ENCODE measurements around the gene FBXO33.

FBXO33 gene

GRCh38 chr14:39398382-39398781, 33.9 kb downstream of the FBXO33 start:
- no peaks in the 10 kb centered on the region for H3K9me2 ChIP-seq (ENCODE audit: low read depth, low read length)
- no peaks in the 10 kb centered on the region for H4K20me1 ChIP-seq (ENCODE audit: insufficient read depth, low read length)
- H3K4me3 ChIP-seq (ENCODE audit: low read depth, low read length, poor library complexity, severe bottlenecking): no peak overlapping the region
- no peaks in the 10 kb centered on the region for H3K27me3 ChIP-seq (ENCODE audit: insufficient read depth, low read length)
- H3K79me2 ChIP-seq (ENCODE audit: insufficient read depth, low read length): peaks cover 3% of the 10 kb centered on the region; the same call in 1 of the 2 replicates
- H3K9me3 ChIP-seq (ENCODE audit: low read length): no peaks in the 10 kb centered on the region
- peaks cover 36% of the 10 kb centered on the region; the same call in 1 of the 2 replicates for H3K36me3 ChIP-seq (ENCODE audit: insufficient read depth, low read length)
- H3F3A ChIP-seq (ENCODE audit: insufficient read depth, low read length): no peaks in the 10 kb centered on the region
- no peak overlapping the region for H3K9ac ChIP-seq (ENCODE audit: low read length)
- no peak overlapping the region for H2AFZ ChIP-seq (ENCODE audit: low read length)
- H3K27ac ChIP-seq (ENCODE audit: low read depth, low read length, poor library complexity, severe bottlenecking): no peak overlapping the region
- no peaks in the 10 kb centered on the region for H3K4me1 ChIP-seq (ENCODE audit: insufficient read depth, low read length, severe bottlenecking)
- H3K4me2 ChIP-seq (ENCODE audit: low read length): no peak overlapping the region
- TF ChIP-seq EZH2 (IDR thresholded peaks at IDR 0.05; ENCODE audit: borderline replicate concordance, low read length) (no peak), CTCF (IDR thresholded peaks at IDR 0.05; ENCODE audit: low read length) (no peak)

GRCh38 chr14:39396448-39396847, 35.8 kb downstream of the FBXO33 start:
- H3K27me3 ChIP-seq (ENCODE audit: insufficient read depth, low read length): no peaks in the 10 kb centered on the region
- no peaks in the 10 kb centered on the region for H3K9me3 ChIP-seq (ENCODE audit: low read length)
- H3K79me2 ChIP-seq (ENCODE audit: insufficient read depth, low read length): no peaks in the 10 kb centered on the region
- no peak overlapping the region for H3K9ac ChIP-seq (ENCODE audit: low read length)
- no peaks in the 10 kb centered on the region for H4K20me1 ChIP-seq (ENCODE audit: insufficient read depth, low read length)
- no peak overlapping the region for H2AFZ ChIP-seq (ENCODE audit: low read length)
- no peak for TF ChIP-seq EZH2 (IDR thresholded peaks at IDR 0.05; ENCODE audit: borderline replicate concordance, low read length)
- peaks cover 32% of the 10 kb centered on the region; the same call in 1 of the 2 replicates for H3K36me3 ChIP-seq (ENCODE audit: insufficient read depth, low read length)
- no peaks in the 10 kb centered on the region for H3K4me1 ChIP-seq (ENCODE audit: insufficient read depth, low read length, severe bottlenecking)
- no peaks in the 10 kb centered on the region for H3F3A ChIP-seq (ENCODE audit: insufficient read depth, low read length)
- no peaks in the 10 kb centered on the region for H3K9me2 ChIP-seq (ENCODE audit: low read depth, low read length)
- H3K27ac ChIP-seq (ENCODE audit: low read depth, low read length, poor library complexity, severe bottlenecking): no peak overlapping the region
- H3K4me3 ChIP-seq (ENCODE audit: low read depth, low read length, poor library complexity, severe bottlenecking): no peak overlapping the region
- H3K4me2 ChIP-seq (ENCODE audit: low read length): no peak overlapping the region

- no peak overlapping the region for H3K4me3 ChIP-seq (ENCODE audit: low read depth, low read length, poor library complexity, severe bottlenecking)
- no peaks in the 10 kb centered on the region for H4K20me1 ChIP-seq (ENCODE audit: insufficient read depth, low read length)
- no peak overlapping the region for H3K27ac ChIP-seq (ENCODE audit: low read depth, low read length, poor library complexity, severe bottlenecking)
- no peaks in the 10 kb centered on the region for H3K9me3 ChIP-seq (ENCODE audit: low read length)
- no peak for TF ChIP-seq CTCF (IDR thresholded peaks at IDR 0.05; ENCODE audit: low read length)
- TF ChIP-seq EZH2 (IDR thresholded peaks at IDR 0.05; ENCODE audit: borderline replicate concordance, low read length): no peak
- no peak overlapping the region for H2AFZ ChIP-seq (ENCODE audit: low read length)
- H3F3A ChIP-seq (ENCODE audit: insufficient read depth, low read length): no peaks in the 10 kb centered on the region
- H3K9ac ChIP-seq (ENCODE audit: low read length): no peak overlapping the region
- no peaks in the 10 kb centered on the region for H3K9me2 ChIP-seq (ENCODE audit: low read depth, low read length)
- no peak overlapping the region for H3K4me2 ChIP-seq (ENCODE audit: low read length)
- peaks cover 25% of the 10 kb centered on the region; the same call in 1 of the 2 replicates for H3K36me3 ChIP-seq (ENCODE audit: insufficient read depth, low read length)
- no peaks in the 10 kb centered on the region for H3K79me2 ChIP-seq (ENCODE audit: insufficient read depth, low read length)
- H3K27me3 ChIP-seq (ENCODE audit: insufficient read depth, low read length): no peaks in the 10 kb centered on the region
- no peaks in the 10 kb centered on the region for H3K4me1 ChIP-seq (ENCODE audit: insufficient read depth, low read length, severe bottlenecking)
These were observed 36.5 kb downstream of the FBXO33 start for GRCh38 chr14:39395555-39396254.

GRCh38 chr14:39393289-39393688, 38.9 kb downstream of the FBXO33 start:
- Histone ChIP-seq H4K20me1 (ENCODE audit: insufficient read depth, low read length) (no peaks in the 10 kb centered on the region), H3K4me2 (ENCODE audit: low read length) (no peak overlapping the region), H3K27me3 (ENCODE audit: insufficient read depth, low read length) (no peaks in the 10 kb centered on the region), H3K27ac (ENCODE audit: low read depth, low read length, poor library complexity, severe bottlenecking) (no peak overlapping the region), H3K4me1 (ENCODE audit: insufficient read depth, low read length, severe bottlenecking) (no peaks in the 10 kb centered on the region), H2AFZ (ENCODE audit: low read length) (no peak overlapping the region), H3K9ac (ENCODE audit: low read length) (no peak overlapping the region), H3K9me2 (ENCODE audit: low read depth, low read length) (no peaks in the 10 kb centered on the region), H3F3A (ENCODE audit: insufficient read depth, low read length) (no peaks in the 10 kb centered on the region), H3K4me3 (ENCODE audit: low read depth, low read length, poor library complexity, severe bottlenecking) (no peak overlapping the region), H3K9me3 (ENCODE audit: low read length) (no peaks in the 10 kb centered on the region), H3K79me2 (ENCODE audit: insufficient read depth, low read length) (no peaks in the 10 kb centered on the region), H3K36me3 (ENCODE audit: insufficient read depth, low read length) (peaks cover 9% of the 10 kb centered on the region; the same call in 1 of the 2 replicates)
- TF ChIP-seq CTCF (IDR thresholded peaks at IDR 0.05; ENCODE audit: low read length): no peak
- no peak for TF ChIP-seq EZH2 (IDR thresholded peaks at IDR 0.05; ENCODE audit: borderline replicate concordance, low read length)

Measured in OCI-LY1 (cell line).